Activated T-helper 1 cell treated with anti-CD3 and anti-CD28 coated beads, Interleukin-2, amount 50 U/mL, for 16 hours (primary cell): Measurements from ENCODE around the gene GPR158.

ENCODE experiments used
- DNase-seq, 2 donors: peaks; one replicate each; pipeline ENCODE4 v3.0.0-alpha.2; 2020; ENCODE audit warnings: low read depth in 1 of 2, low spot score in 1 of 2

The GPR158 gene

GRCh38 chr10:25493122-25493893 lies 318.5 kb downstream of the GPR158 start:
- no peak for DNase-seq

DNA sequence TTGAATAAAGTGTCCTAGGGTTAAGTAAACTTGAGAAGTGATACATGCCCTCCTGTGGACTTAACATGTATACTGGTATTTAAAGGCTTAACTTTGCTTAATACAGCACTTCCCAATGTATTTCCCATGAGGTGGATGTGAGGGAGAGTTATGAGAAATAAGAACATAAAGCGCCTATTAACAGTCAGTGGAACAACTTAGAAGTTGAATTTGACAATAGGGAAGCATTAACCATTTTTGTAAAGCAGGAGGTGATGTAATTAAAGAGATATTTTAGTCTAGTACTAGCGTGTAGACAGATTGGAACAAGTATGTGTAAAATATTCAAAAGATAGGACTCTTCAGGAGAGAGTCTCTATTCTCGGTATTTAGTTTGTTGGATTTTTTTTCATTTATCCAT lies 322.4 kb downstream of the GPR158 start:
- DNase-seq: no peak

GRCh38 chr10:25498645-25499044 lies 323.8 kb downstream of the GPR158 start:
- DNase-seq: no peak

DNA sequence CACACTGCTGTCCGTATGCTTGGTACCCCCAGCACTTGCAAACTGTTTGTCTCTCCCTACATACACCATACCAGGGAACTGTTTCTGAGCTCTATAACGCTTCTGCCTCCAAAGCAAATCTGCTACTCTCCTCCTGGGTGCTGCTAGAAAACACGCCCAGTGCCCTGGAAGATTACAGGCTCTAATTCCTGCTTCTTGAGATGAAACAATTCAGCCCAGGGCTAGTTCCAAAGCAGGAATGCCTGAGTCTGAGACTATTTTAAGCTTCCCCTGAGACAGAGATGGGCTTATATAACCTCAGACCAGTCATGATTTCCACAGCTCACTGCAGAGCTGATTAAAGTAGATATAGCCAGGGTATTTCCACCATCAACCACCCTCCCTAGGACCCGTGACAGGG lies 327.1 kb downstream of the GPR158 start:
- DNase-seq: no peak

GRCh38 chr10:25502453-25502852 lies 327.7 kb downstream of the GPR158 start:
- DNase-seq: no peak

DNA sequence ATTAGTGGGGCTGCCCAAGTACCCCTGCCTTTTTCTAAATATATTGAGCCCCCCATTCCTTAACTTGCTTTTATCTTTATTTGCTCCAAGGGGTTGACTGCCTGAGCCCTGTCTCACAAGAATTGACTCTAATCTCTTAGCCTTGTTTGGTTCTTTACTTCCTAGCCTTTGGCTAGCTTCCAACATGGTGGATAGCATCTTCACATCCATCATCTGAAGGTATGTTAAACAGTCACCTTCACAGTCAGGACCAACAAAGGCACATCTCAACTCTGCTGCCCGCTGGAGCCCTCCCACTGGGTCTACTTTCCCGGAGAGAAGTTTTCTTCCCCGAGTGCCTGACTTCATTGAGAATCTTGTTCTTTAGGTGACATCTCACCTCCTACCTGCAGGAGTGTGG lies 329.5 kb downstream of the GPR158 start:
- no peak for DNase-seq

GRCh38 chr10:25504838-25505237 lies 330.0 kb downstream of the GPR158 start:
- DNase-seq: no peak

DNA sequence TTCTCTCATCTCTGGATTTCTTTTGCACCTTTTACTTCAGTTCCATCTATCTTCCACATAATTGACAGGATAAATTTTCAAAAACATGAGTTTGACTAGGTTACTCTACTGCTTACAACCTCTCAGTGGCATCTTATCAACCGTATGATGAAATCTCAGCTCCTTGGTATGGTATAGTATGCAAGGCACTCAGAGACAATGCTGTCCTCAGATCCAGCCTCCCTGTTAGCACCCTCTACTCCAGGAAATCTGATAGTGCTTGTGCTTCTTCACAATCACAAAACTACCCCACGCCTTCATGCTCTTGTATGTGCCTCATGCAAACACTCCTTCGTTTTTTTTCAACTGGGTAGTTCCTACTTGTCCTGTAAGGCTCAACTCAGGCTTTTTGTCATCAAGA lies 330.7 kb downstream of the GPR158 start:
- no peak for DNase-seq

GRCh38 chr10:25506821-25507335 lies 332.1 kb downstream of the GPR158 start:
- DNase-seq: no peak

GRCh38 chr10:25508112-25508815 lies 333.5 kb downstream of the GPR158 start:
- DNase-seq: no peak

DNA sequence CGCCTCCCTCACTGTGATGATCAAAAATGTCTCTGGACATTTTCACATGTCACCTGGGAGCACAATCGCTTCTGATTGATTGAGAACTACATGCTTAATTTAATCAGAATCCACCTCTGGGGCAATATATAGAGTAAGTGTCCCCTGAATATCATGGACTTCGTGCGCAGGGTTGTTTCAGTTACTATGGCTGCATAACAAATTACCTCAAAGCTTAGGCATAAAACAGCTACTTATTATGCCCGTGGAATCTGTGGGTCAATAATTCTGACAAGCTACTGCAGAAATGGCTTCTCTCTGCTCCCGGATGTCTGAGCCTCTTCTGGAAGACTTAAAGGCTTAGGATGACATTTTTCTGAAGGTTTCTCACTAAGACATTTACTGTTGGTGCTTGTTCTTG lies 334.4 kb downstream of the GPR158 start:
- DNase-seq: no peak

GRCh38 chr10:25522294-25522693 lies 347.5 kb downstream of the GPR158 start:
- DNase-seq: no peak

- DNase-seq: no peak
These were observed 348.3 kb downstream of the GPR158 start for GRCh38 chr10:25522946-25523608.

GRCh38 chr10:25530306-25530705 lies 355.5 kb downstream of the GPR158 start:
- DNase-seq: no peak

DNA sequence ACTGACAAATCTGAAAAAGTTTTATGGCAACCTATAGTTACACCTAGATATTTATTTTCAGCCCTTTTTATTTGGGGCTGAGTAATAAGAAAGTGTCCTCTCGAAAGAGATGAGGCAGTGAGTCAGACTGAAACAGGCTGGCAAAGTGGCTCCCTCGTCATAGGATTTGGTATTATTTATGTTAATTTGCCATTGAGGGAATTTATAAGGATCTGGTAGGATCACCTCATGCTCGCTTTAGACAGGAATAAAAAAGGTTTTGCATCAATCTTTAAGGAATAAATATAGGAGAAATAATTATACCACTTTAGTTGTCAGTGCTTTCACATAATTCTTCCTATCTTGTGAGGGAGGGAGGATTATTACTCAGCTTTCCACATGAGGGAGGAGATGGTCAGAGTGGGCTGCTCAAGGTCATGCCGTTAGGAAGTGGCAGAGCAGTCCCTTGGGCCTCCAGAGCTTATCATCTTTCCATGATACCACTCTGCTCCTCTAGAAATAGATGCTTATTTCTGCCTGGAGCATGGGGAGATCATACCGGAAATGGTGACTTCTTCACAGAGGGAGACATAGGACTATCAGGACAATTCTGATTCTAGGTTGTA lies 356.8 kb downstream of the GPR158 start:
- no peak for DNase-seq

GRCh38 chr10:25532213-25532612 lies 357.4 kb downstream of the GPR158 start:
- DNase-seq: no peak

DNA sequence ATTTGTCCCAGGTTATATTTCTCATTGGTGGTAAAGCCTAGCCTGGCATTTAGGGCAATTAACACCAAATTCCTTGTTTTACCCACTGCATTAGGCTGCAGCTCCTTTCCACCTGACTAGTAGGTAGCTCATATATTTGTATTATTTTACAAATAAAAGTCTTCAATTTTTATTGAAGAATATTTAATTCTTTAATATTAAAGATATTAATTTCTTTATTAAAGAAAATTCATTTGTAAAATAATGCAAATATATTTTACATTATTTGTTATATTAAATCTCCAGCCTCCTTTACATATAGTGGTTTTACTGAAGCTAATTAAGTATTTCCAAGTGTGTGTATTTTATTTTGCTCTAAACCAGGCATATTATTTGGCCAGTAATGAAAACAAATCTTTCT lies 361.2 kb downstream of the GPR158 start:
- no peak for DNase-seq

DNA sequence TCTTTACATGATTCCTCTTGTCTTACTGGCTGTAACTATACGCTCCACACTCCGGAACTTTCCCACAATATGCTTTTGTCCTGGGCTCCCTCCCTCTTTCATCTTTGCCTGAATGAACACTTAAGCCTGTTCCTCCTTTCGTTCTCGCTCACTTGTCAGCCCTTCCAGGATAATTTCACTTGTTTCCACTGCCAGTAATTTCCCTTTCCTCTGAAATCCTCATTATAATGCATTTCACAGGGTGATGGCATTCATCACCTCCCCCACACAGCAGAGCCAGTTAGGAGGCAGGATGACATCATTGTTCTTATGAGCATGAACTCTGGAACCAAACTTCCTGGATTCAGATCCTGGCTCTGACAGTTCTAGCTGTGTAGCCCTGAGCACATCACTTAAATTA lies 372.6 kb downstream of the GPR158 start:
- no peak for DNase-seq

DNA sequence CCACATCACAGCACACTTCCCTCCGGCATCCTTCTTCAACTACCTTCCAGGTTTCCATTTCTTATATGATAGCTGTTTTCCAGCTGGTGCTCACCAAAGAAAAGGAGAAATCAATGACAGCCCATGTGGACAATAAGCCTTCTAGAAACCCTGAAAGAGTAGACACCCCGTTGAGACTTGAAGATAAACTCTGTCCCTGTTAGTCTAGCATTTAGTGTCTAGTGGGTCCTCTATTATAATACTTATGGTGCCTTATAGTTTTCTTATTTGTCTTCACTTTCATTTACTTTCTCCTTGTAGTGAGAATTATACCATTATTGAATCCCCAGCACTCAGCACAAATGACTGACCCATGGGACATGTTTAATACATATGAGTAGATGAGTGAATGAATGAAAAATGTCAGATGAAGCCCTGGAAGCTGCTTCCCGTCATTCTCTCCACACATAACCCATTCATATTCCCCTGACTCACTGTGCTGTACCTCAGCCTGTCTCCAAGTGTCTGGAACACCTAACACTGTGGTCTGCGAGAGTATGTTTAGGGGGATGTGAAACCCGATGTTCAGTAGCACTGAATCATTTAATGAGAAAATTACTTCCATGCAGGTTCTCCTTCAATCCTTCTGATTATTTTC lies 377.6 kb downstream of the GPR158 start:
- no peak for DNase-seq

GRCh38 chr10:25555865-25556264 lies 381.1 kb downstream of the GPR158 start:
- no peak for DNase-seq

DNA sequence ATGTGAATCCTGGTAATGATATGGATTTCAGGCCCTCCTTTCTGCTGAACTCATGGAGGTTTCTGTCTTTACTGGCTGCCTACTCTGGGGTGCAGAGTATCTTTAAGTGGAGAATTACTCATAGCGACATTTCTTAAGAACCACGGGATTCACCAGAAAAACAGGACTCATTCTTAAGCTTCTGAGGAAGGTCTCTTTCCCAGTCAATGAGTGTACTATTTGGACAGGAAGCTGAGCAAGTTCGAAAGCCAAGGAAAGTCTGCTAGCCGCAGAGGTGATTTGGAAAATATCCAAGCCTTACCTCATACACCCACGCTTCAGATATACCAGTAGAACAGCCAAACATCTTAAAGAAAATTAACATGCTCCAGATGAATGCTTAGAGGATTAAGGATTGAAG lies 381.7 kb downstream of the GPR158 start:
- DNase-seq: no peak
